Natural killer cell treated with Interleukin-12 subunit alpha and Interleukin-12 subunit beta and Interleukin-15 and Interleukin-18, amount 100 ng/mL, for 72 hours (primary cell): ENCODE results near the gene HS3ST6. TPM values are rescaled to one million over a fixed set of nuclear protein-coding genes. Genes with fewer than 3 reads are reported as not detected.

Experiments
- total RNA-seq, 2 donors: library from RNA; stranded (reverse); gene quantifications; one replicate each; pipeline ENCODE4 v1.2.3, GENCODE V29; 2022

Gene HS3ST6
- total RNA-seq, 2 donors from 2014 or later: not detected

Other genes with a start within 250 kb of the HS3ST6 start
- 10 to 100 TPM; 56.1 to 61.1 TPM for gene JPT2, start 240.1 kb downstream of the HS3ST6 start, total RNA-seq
- gene MAPK8IP3, start 212.2 kb downstream of the HS3ST6 start, total RNA-seq: 100 to 1,000 TPM in 1 of 2 donors, 10 to 100 TPM in 1; 92.8 to 132 TPM
- 10 to 100 TPM; 37.4 to 46.4 TPM for gene NME3, start 146.9 kb downstream of the HS3ST6 start, total RNA-seq
- gene EME2, start 145.6 kb downstream of the HS3ST6 start, total RNA-seq: 10 to 100 TPM; 34.8 to 55.0 TPM
- gene MRPS34, start 145.3 kb downstream of the HS3ST6 start, total RNA-seq: 100 to 1,000 TPM in 1 of 2 donors, 10 to 100 TPM in 1; 98.1 to 192 TPM
- 10 to 100 TPM; 26.9 to 30.1 TPM for gene SPSB3, start 135.8 kb downstream of the HS3ST6 start, total RNA-seq
- gene NUBP2, start 135.5 kb downstream of the HS3ST6 start, total RNA-seq: 10 to 100 TPM; 47.9 to 81.8 TPM
- gene IGFALS, start 124.7 kb downstream of the HS3ST6 start, total RNA-seq: under 1 TPM in 1 of 2 donors, not detected in 1; 0.12 TPM
- 10 to 100 TPM; 39.5 to 47.5 TPM for gene HAGH, start 91.6 kb downstream of the HS3ST6 start, total RNA-seq
- 10 to 100 TPM; 13.9 to 14.5 TPM for gene FAHD1, start 91.2 kb downstream of the HS3ST6 start, total RNA-seq
- not detected for gene MEIOB, start 46.3 kb downstream of the HS3ST6 start, total RNA-seq
- gene MSRB1, start 24.8 kb upstream of the HS3ST6 start, total RNA-seq: 10 to 100 TPM; 24.3 to 24.7 TPM
- gene RPL3L, start 36.3 kb upstream of the HS3ST6 start, total RNA-seq: 1 to 10 TPM in 1 of 2 donors, not detected in 1; 1.5 TPM
- gene NDUFB10, start 41.1 kb upstream of the HS3ST6 start, total RNA-seq: 100 to 1,000 TPM in 1 of 2 donors, 10 to 100 TPM in 1; 95.0 to 103 TPM
- 1,000 to 10,000 TPM; 2,056 to 2,952 TPM for gene RPS2, start 46.4 kb upstream of the HS3ST6 start, total RNA-seq
- gene RNF151, start 48.4 kb upstream of the HS3ST6 start, total RNA-seq: not detected
- gene TBL3, start 53.6 kb upstream of the HS3ST6 start, total RNA-seq: 10 to 100 TPM; 39.3 to 78.3 TPM
- not detected for gene NOXO1, start 63.1 kb upstream of the HS3ST6 start, total RNA-seq
- 10 to 100 TPM; 31.9 to 41.7 TPM for gene GFER, start 65.8 kb upstream of the HS3ST6 start, total RNA-seq
- gene SYNGR3, start 71.6 kb upstream of the HS3ST6 start, total RNA-seq: 10 to 100 TPM; 21.3 to 43.6 TPM
- gene ZNF598, start 91.4 kb upstream of the HS3ST6 start, total RNA-seq: 100 to 1,000 TPM in 1 of 2 donors, 10 to 100 TPM in 1; 83.1 to 163 TPM
- 1 to 10 TPM; 1.5 to 3.5 TPM for gene NPW, start 101.4 kb upstream of the HS3ST6 start, total RNA-seq
- gene NHERF2, start 108.5 kb upstream of the HS3ST6 start, total RNA-seq: 1 to 10 TPM; 3.8 to 4.5 TPM
- 10 to 100 TPM; 12.6 to 40.9 TPM for gene NTHL1, start 129.4 kb upstream of the HS3ST6 start, total RNA-seq
- 100 to 1,000 TPM; 106 to 155 TPM for gene TSC2, start 129.6 kb upstream of the HS3ST6 start, total RNA-seq
- 100 to 1,000 TPM in 1 of 2 donors, 10 to 100 TPM in 1; 66.4 to 145 TPM for gene PKD1, start 217.5 kb upstream of the HS3ST6 start, total RNA-seq
- under 1 TPM in 1 of 2 donors, not detected in 1; 0.89 TPM for gene RAB26, start 230.2 kb upstream of the HS3ST6 start, total RNA-seq
- 10 to 100 TPM; 69.0 to 91.7 TPM for gene TRAF7, start 237.4 kb upstream of the HS3ST6 start, total RNA-seq